Naive thymus-derived CD4-positive, alpha-beta T cell (primary cell): ENCODE results near the gene CMIP. TPM values are rescaled to one million over a fixed set of nuclear protein-coding genes. Genes with fewer than 3 reads are reported as not detected.
A peak's percentile ranks its signal among the peaks of the same experiment; 100 is the strongest.

Experiments used
- ATAC-seq: fragments of 150-1000 bp; cut with Tn5 transposase; 2 replicates; pipeline ENCODE4 v1.10.0; 2021; ENCODE audit warnings: mild to moderate bottlenecking, moderate library complexity
- CTCF ChIA-PET: fragments of 350-600 bp; sonication (Branson Sonifier 250); formaldehyde crosslinking; loops from one replicate; lab custom pipeline; 2021; ENCODE audit warnings: antibody characterized with exemption; lab: Charles Lee
- POLR2A ChIA-PET: fragments of 350-600 bp; sonication (Branson Sonifier 250); formaldehyde crosslinking; loops from one replicate; lab custom pipeline; 2021; ENCODE audit warnings: antibody characterized with exemption, inconsistent platforms; lab: Charles Lee
- DNase-seq, 9 donors: peaks; one replicate each; pipeline versions ENCODE4 v3.0.0 to v3.0.0-alpha.2; 2020 to 2022; ENCODE audit warnings: mixed read lengths in 1 of 9
- H3K27ac ChIP-seq: one replicate; pipeline ENCODE4 v1.7.0; 2013; ENCODE audit warnings: mild to moderate bottlenecking, low read depth, low read length, moderate library complexity
- H3K27me3 ChIP-seq, 2 donors: one replicate each; pipeline ENCODE4 v1.7.0; 2013; ENCODE audit warnings: low read length in 2 of 2, mild to moderate bottlenecking in 2 of 2, moderate library complexity in 2 of 2; ENCODE audit not compliant: control insufficient read depth in 2 of 2, insufficient read depth in 2 of 2
- H3K36me3 ChIP-seq, 3 experiments: 1 replicate in 2 of 3; 2 replicates in 1 of 3; pipeline ENCODE4 v1.7.0; 2013; ENCODE audit warnings: low read length in 3 of 3, mild to moderate bottlenecking in 3 of 3, moderate library complexity in 1 of 3; ENCODE audit not compliant: insufficient read depth in 3 of 3, control insufficient read depth in 2 of 3
- H3K4me1 ChIP-seq, 2 donors: one replicate each; pipeline ENCODE4 v1.7.0; 2013; ENCODE audit warnings: low read length in 2 of 2, mild to moderate bottlenecking in 2 of 2, moderate library complexity in 1 of 2; ENCODE audit not compliant: control insufficient read depth in 2 of 2, insufficient read depth in 2 of 2
- H3K4me3 ChIP-seq: 2 replicates; pipeline ENCODE4 v1.7.0; 2013; ENCODE audit warnings: mild to moderate bottlenecking, low read length
- H3K9me3 ChIP-seq, 3 experiments: 1 replicate in 2 of 3; 2 replicates in 1 of 3; pipeline ENCODE4 v1.7.0; 2013; ENCODE audit warnings: low read length in 3 of 3; ENCODE audit not compliant: control insufficient read depth in 2 of 3
- H3K27ac Mint-ChIP-seq, 9 donors: one replicate each; pipeline ENCODE4 v1.8.0; 2020 to 2022; ENCODE audit warnings: mixed read lengths in 9 of 9, mild to moderate bottlenecking in 8 of 9, moderate library complexity in 5 of 9, inconsistent platforms in 2 of 9
- H3K27me3 Mint-ChIP-seq, 5 donors: one replicate each; pipeline ENCODE4 v1.8.0; 2021 to 2022; ENCODE audit warnings: mixed read lengths in 5 of 5, mild to moderate bottlenecking in 1 of 5
- H3K36me3 Mint-ChIP-seq, 5 donors: one replicate each; pipeline ENCODE4 v1.8.0; 2020 to 2022; ENCODE audit warnings: mixed read lengths in 5 of 5, mild to moderate bottlenecking in 3 of 5, inconsistent platforms in 1 of 5
- H3K4me1 Mint-ChIP-seq, 7 donors: one replicate each; pipeline ENCODE4 v1.8.0; 2020 to 2022; ENCODE audit warnings: mixed read lengths in 7 of 7, mild to moderate bottlenecking in 3 of 7, inconsistent platforms in 1 of 7
- H3K4me3 Mint-ChIP-seq, 10 donors: one replicate each; pipeline ENCODE4 v1.8.0; 2020 to 2022; ENCODE audit warnings: mild to moderate bottlenecking in 10 of 10, mixed read lengths in 10 of 10, moderate library complexity in 6 of 10, inconsistent platforms in 2 of 10
- H3K9me3 Mint-ChIP-seq, 11 donors: one replicate each; pipeline ENCODE4 v1.8.0; 2020 to 2022; ENCODE audit warnings: mixed read lengths in 11 of 11, mild to moderate bottlenecking in 4 of 11, inconsistent platforms in 1 of 11, moderate library complexity in 1 of 11
- intact Hi-C, 2 donors: fragments of 100-400 bp; cut with micrococcal nuclease; formaldehyde crosslinking; loops; one replicate each; pipeline ENCODE4 v1.15.1; 2023
- polyA plus RNA-seq, 2 donors: library from polyadenylated mRNA; unstranded; fragments of 300-500 nt; fragmentation: Illumina TruSeq; gene quantifications; one replicate each; pipeline ENCODE4 v1.2.3, GENCODE V29; 2021
- total RNA-seq, 6 experiments: library from RNA in 5 of 6; stranded (reverse) in 5 of 6; gene quantifications; 1 replicate in 5 of 6; 2 replicates in 1 of 6; pipeline ENCODE4 v1.2.3 and lab custom pipeline; 2021 to 2026

Gene CMIP
- total and polyA plus RNA-seq, 7 experiments from 2014 or later, result 0.66 to 75.4 (median 34.3) TPM

DNA sequence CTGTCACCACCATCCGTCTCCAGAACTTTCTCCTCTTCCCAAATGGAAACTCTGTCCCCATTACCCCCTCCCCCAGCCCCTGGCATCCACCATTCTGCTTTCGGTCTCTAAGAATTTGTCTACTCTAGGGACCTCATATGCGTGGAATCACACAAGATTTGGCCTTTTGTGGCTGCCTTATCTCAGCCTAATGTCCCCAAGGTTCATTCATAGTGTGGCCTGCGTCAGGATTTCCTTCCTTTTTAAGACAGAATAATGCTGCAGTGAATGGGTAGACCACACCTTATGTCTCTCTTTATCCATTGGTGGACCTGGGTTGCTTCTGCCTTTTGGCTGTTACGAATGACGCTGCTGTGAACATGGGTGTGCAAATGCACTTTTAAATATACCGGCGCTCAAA is 194.7 kb downstream of the CMIP start:
- no peak overlapping the region for H3K27ac ChIP-seq
- POLR2A ChIA-PET, result no interaction called here
- no peaks in the 10 kb centered on the region for H3K9me3 ChIP-seq
- H3K4me1 Mint-ChIP-seq, result peaks cover 9 to 43% (median 17%) of the 10 kb centered on the region in 7 donors
- intact Hi-C loops, result loop anchor here in 1 of 2 donors (10.0 kb wide), 2 partner anchors 235 to 635 kb away; partner anchors contain the start of genes CENPN and CMC2
- DNase-seq (no peak), ATAC-seq (no peak)
- no peaks in the 10 kb centered on the region for H3K27me3 ChIP-seq
- peak overlapping the region in 2 of 9 donors; percentile 51 to 59 for H3K27ac Mint-ChIP-seq
- peaks cover 0 to 5% (median 0%) of the 10 kb centered on the region in 3 experiments for H3K36me3 ChIP-seq
- H3K36me3 Mint-ChIP-seq, result peaks cover 0 to 6% (median 0%) of the 10 kb centered on the region in 5 donors
- no peak overlapping the region for H3K4me3 ChIP-seq
- H3K4me1 ChIP-seq, result peaks cover 0 to under 1% of the 10 kb centered on the region in 2 donors
- no peaks in the 10 kb centered on the region for H3K9me3 Mint-ChIP-seq
- no peaks in the 10 kb centered on the region for H3K27me3 Mint-ChIP-seq
- CTCF ChIA-PET, result no interaction called here
- H3K4me3 Mint-ChIP-seq, result no peak overlapping the region

DNA sequence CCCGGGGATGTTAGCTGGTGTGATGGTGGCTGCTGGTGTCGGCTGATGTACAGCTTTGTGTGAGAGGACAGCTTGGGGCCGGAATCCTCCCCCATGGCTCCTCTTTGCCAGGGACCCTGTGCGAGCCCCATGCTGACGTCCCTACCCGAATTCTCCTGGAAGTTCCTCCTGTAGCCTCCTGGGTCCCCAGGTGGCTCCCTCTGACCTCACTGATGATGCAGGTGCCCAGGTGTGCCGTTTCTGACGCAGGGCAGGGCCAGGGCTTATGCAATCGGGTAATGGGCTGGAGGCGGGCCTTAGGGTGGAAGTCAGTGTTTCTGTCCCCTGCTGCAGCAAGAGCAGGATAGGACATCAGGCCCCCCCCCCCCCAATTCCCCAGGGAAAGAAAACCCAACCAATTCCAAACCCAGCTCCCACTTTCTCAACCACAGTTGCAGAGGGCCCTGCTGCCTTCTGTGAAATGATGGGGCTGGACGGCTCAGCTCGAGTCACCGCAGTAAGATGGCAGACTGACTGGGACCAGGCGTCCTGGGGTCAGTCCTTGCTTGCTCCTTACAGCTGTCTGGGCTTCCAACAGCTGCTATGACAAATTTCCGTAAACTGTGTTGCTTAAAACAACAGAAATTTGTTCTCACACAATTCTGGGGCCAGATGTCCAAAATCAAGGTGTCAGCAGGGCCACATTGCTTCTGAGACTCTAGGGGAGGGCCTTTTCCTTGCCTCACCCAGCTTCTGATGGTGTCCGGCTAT is 195.5 kb downstream of the CMIP start:
- Mint-ChIP-seq H3K4me3 (no peak overlapping the region), H3K27ac (peak overlapping the region in 1 of 9 donors; percentile 59), H3K27me3 (no peaks in the 10 kb centered on the region), H3K36me3 (peaks cover 0 to 6% (median 0%) of the 10 kb centered on the region in 5 donors), H3K4me1 (peaks cover 6 to 38% (median 14%) of the 10 kb centered on the region in 7 donors), H3K9me3 (no peaks in the 10 kb centered on the region)
- H3K4me1 ChIP-seq, result no peaks in the 10 kb centered on the region
- no peak overlapping the region for H3K4me3 ChIP-seq
- no peak for DNase-seq
- no peaks in the 10 kb centered on the region for H3K9me3 ChIP-seq
- POLR2A ChIA-PET, result no interaction called here
- ATAC-seq, result no peak
- intact Hi-C loops, result loop anchor here in 1 of 2 donors (10.0 kb wide), 2 partner anchors 235 to 635 kb away; partner anchors contain the start of genes CENPN and CMC2
- no peaks in the 10 kb centered on the region for H3K27me3 ChIP-seq
- peaks cover 0 to 5% (median 0%) of the 10 kb centered on the region in 3 experiments for H3K36me3 ChIP-seq
- H3K27ac ChIP-seq, result no peak overlapping the region
- CTCF ChIA-PET, result no interaction called here

GRCh38 chr16:81640681-81641070 is 196.1 kb downstream of the CMIP start:
- no peak overlapping the region for H3K4me3 Mint-ChIP-seq
- no peaks in the 10 kb centered on the region for H3K27me3 Mint-ChIP-seq
- DNase-seq, result no peak
- ATAC-seq, result no peak
- H3K4me1 Mint-ChIP-seq, result peaks cover 6 to 32% (median 12%) of the 10 kb centered on the region in 7 donors
- Histone ChIP-seq H3K4me1 (no peaks in the 10 kb centered on the region), H3K36me3 (peaks cover 0 to 5% (median 0%) of the 10 kb centered on the region in 3 experiments), H3K27me3 (no peaks in the 10 kb centered on the region), H3K9me3 (no peaks in the 10 kb centered on the region), H3K27ac (no peak overlapping the region), H3K4me3 (no peak overlapping the region)
- intact Hi-C loops, result no loop called here
- H3K27ac Mint-ChIP-seq, result no peak overlapping the region
- ChIA-PET POLR2A (no interaction called here), CTCF (interaction anchor here (0.7 kb wide), 1 partner anchor 84 kb away, joined by 3 read pairs; no protein-coding TSS in a partner anchor)
- peaks cover 0 to 6% (median 0%) of the 10 kb centered on the region in 5 donors for H3K36me3 Mint-ChIP-seq
- H3K9me3 Mint-ChIP-seq, result no peaks in the 10 kb centered on the region

DNA sequence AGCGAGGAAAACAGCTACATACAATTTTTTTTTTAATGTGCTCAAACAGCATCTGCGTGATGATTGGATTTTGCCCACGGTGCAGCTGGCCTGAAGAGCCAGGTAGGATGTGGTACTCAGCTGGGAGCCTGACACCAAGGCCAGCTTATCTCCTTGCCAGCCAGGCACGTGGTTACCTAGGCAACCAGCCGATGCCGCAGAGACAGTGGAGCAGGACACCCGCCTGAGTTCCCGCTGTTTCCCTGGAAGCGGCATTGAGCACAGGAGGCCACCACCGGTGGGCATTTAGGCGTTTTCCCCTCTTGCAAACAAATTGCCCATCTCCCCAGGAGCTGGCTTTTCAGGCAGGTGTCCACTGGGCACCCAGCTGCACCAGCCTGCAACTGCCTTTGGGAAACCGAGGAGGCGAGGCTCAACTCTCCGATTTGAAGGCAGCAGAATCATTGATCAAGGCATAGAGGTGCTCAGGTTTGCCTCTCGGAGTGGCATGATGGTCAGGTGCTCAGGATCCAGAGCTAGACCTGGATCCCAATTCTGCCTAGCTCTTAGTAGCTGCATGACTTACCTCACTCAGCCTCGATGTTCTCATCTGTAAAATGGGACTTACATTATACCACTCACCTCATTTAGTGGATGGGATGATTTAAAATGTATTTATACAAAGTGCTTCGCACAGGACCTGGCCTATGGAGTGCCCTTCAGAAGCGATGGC is 196.9 kb downstream of the CMIP start:
- Histone ChIP-seq H3K4me1 (no peaks in the 10 kb centered on the region), H3K27me3 (no peaks in the 10 kb centered on the region), H3K4me3 (no peak overlapping the region), H3K36me3 (peaks cover 0 to 5% (median 0%) of the 10 kb centered on the region in 3 experiments), H3K9me3 (no peaks in the 10 kb centered on the region), H3K27ac (no peak overlapping the region)
- Mint-ChIP-seq H3K36me3 (peaks cover 0 to 9% (median 0%) of the 10 kb centered on the region in 5 donors), H3K4me1 (peaks cover 8 to 28% (median 9%) of the 10 kb centered on the region in 7 donors), H3K4me3 (no peak overlapping the region), H3K27ac (peak overlapping the region in 1 of 9 donors; percentile 21), H3K9me3 (peaks cover 0 to 2% (median 0%) of the 10 kb centered on the region in 11 donors), H3K27me3 (no peaks in the 10 kb centered on the region)
- ATAC-seq (no peak), DNase-seq (no peak)
- ChIA-PET CTCF (interaction anchor here (0.7 kb wide), 1 partner anchor 83 kb away, joined by 3 read pairs; no protein-coding TSS in a partner anchor), POLR2A (no interaction called here)
- intact Hi-C loops, result no loop called here

DNA sequence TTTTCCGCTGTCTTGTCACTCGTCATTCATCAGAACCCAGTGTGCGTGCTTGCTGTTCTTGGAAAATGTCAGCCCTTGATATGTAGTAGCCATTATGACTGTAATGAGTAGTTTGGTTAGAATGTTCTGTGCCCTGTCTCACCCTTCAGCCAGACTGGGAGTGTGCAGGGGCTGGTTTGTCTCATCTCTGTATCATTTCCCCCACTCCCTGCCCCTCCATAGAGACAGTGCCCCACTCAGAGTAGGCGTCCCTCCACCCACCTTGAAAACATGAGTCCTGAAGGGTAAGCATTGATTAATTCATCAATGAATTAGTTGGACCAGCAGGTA is 197.5 kb downstream of the CMIP start:
- CTCF ChIA-PET, result no interaction called here
- Histone ChIP-seq H3K4me1 (no peaks in the 10 kb centered on the region), H3K27ac (no peak overlapping the region), H3K4me3 (no peak overlapping the region), H3K27me3 (no peaks in the 10 kb centered on the region), H3K9me3 (no peaks in the 10 kb centered on the region), H3K36me3 (peaks cover 0 to 5% (median 0%) of the 10 kb centered on the region in 3 experiments)
- DNase-seq (no peak), ATAC-seq (no peak)
- intact Hi-C loops, result no loop called here
- H3K36me3 Mint-ChIP-seq, result peaks cover 0 to 11% (median 0%) of the 10 kb centered on the region in 5 donors
- peaks cover 9 to 27% (median 13%) of the 10 kb centered on the region in 7 donors for H3K4me1 Mint-ChIP-seq
- POLR2A ChIA-PET, result no interaction called here
- H3K9me3 Mint-ChIP-seq, result peaks cover 0 to 4% (median 0%) of the 10 kb centered on the region in 11 donors
- no peak overlapping the region for H3K4me3 Mint-ChIP-seq
- H3K27me3 Mint-ChIP-seq, result no peaks in the 10 kb centered on the region
- H3K27ac Mint-ChIP-seq, result peak overlapping the region in 3 of 9 donors; percentile 22 to 54 (median 29)

GRCh38 chr16:81642943-81643342 is 198.3 kb downstream of the CMIP start:
- peaks cover 0 to 11% (median 0%) of the 10 kb centered on the region in 5 donors for H3K36me3 Mint-ChIP-seq
- intact Hi-C loops, result no loop called here
- H3K4me1 ChIP-seq, result no peaks in the 10 kb centered on the region
- POLR2A ChIA-PET, result no interaction called here
- peaks cover 0 to 5% (median 0%) of the 10 kb centered on the region in 3 experiments for H3K36me3 ChIP-seq
- DNase-seq (no peak), ATAC-seq (peak; percentile 26)
- peaks cover 0 to 4% (median 0%) of the 10 kb centered on the region in 11 donors for H3K9me3 Mint-ChIP-seq
- H3K27me3 Mint-ChIP-seq, result no peaks in the 10 kb centered on the region
- CTCF ChIA-PET, result no interaction called here
- no peaks in the 10 kb centered on the region for H3K27me3 ChIP-seq
- no peak overlapping the region for H3K4me3 ChIP-seq
- no peak overlapping the region for H3K4me3 Mint-ChIP-seq
- no peaks in the 10 kb centered on the region for H3K9me3 ChIP-seq
- peak overlapping the region in 2 of 9 donors; percentile 5 to 17 for H3K27ac Mint-ChIP-seq
- H3K27ac ChIP-seq, result no peak overlapping the region
- peaks cover 9 to 30% (median 13%) of the 10 kb centered on the region in 7 donors for H3K4me1 Mint-ChIP-seq
